NCI-H2107 (cell line): ENCODE measurements around the gene PPY.
"Not testable (repeated sequence)": the region's sequence is repeated elsewhere in the genome, so short reads cannot be mapped to it uniquely, and the experiment has no call there.

Experiments
- DNase-seq: peaks from one replicate; lab custom pipeline; 2025; lab: John Stamatoyannopoulos, UW

PPY gene, protein sequence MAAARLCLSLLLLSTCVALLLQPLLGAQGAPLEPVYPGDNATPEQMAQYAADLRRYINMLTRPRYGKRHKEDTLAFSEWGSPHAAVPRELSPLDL

DNA sequence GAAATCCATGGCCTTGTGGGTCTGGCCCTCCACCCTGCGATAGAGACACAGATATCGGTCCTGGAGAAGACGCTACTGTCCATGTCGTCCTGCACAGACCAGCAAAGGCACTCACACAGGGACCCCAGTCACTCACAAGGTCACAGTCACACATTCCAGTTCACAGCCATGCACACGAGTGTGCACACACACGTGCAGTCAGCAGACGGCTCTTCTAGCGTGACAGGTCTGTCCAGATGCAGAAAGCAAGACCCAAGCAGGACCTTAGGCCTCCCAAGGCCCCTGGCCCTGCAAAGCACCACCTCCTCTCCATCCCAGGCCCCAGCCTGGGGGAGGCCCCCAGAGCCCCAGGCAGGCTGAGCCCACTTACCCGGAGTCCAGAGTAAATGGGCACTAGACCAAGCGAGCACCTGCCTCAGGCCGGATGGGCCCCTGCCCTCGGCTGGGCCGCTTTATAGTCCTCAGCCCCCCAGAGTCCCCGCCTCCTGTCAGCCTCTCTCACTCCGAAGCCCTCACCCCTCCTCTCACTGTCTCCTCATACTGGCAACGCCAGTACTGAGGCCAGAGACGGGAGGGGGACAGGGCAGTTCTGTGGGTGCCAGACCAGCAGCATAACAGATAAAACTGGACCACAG lies at the start of gene PPY:
Gene PPY, minus strand, starts transcription at position 426 of the 635 bp plus-strand sequence. CDS start 822 bp downstream, outside the sequence.
- DNase-seq = no peak

DNA sequence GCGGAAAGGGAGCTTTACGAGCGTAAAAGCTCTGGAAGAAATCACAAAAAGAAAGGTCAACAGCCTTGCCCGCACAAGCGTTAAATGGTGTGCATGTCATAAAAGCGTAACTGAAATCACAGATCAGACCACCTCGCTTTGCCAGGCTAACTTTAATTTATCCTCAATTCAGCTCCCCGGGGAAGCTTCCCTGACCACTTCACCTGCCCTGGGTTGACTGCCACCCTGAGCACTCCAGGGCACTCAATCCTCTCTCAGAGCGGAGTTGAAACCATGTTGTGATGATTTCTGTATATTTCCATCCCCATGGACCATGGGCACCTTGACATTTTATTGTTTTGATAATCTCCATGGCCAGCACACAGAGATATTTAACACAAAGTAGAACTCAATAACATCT lies 46.0 kb upstream of the PPY start:
- DNase-seq = no peak

DNA sequence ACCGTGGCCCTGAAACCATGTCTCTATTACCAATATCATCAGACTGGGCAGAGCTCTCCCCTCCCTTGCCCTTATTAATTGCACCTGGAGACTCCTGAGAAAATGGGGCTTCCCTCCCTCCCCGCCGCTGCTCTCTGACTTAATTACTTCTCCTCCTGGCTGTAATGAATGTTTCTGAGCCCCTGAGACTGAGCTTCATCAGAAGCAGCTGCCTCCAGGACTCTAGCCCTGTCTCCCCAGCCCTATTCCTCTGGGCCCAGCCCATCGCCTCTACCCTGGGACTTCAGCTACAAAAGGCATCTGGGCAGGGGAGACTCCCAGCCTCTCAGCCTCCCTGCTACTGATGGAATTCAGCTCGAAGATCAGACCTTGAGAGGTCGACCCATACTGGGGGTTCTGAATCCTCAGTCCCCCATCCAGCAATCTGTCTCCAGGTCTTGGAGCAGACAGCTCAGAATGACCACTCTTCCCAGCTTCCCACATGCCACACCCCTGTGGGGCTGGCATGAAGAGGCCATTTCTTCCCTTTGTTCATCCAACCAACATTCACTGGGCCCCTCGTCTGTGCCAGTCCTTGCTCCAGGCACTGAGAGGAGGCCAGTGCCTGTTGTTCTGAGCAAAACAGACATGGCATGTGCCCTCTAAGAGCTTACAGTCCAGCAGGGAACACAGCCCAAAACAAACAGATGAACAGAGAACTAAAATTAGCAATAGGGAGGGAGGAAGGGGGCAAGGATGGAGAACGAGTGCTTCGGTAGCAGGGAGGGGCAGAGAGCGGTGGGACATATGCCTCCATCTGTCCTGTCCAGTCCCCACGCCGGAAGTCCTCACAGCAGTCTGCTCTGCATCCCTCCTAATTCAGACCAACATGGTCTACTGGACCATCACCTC lies 45.1 kb upstream of the PPY start:
- no peak for DNase-seq

DNA sequence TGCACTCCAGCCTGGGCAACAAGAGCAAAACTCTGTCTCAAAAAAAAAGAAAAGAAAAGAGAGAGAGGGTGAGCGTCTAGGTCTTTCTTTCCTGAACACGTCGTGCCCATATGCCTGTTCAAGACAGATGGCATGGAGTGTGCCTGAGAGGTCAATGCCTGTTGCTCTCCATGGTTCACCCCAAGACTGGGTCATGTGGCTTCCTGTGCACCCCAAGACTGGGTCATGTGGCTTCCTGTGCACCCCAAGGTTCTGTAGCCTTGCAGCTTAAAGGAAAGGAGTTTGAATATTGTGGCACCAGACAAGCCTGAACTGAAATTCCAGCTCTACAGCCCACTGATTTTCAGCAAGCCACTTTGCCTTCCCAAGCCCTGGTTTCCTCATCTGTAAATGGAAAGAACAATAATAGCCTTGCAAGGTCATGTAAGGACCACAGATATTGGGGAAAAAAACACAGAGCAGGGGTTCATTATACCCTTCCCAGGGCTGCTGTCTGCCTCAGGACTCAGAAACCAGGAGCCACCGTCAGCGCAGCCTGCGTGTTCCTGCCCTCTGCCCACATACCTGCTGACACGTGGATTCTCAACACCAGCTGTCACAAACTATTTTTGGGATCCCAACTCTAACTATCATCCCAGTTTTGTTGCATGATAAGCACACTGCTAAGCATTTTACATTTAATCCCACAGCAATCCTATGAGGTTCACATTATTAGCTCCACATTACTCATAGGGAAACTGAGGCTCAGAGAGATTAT lies 44.1 kb upstream of the PPY start:
- no peak for DNase-seq

DNA sequence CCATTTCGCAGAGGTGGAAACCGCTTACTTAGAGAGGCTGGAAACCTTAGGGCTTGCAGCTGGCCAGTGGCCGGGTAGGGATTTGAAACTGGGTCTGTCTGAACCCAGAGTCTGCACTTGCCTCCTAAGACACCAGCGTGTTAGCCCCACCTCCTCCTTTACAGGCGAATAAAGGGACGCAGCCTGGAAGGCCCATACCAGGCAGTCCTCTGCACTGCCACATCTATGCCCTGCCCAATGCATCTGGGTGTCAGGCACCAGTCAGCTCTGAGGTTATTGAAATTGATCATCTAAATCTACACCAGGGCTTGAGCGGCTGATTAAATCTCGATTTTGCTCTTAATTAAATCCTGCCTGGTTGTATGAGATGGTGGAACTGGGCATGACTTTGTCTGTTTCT lies 42.2 kb upstream of the PPY start:
- DNase-seq = no peak

DNA sequence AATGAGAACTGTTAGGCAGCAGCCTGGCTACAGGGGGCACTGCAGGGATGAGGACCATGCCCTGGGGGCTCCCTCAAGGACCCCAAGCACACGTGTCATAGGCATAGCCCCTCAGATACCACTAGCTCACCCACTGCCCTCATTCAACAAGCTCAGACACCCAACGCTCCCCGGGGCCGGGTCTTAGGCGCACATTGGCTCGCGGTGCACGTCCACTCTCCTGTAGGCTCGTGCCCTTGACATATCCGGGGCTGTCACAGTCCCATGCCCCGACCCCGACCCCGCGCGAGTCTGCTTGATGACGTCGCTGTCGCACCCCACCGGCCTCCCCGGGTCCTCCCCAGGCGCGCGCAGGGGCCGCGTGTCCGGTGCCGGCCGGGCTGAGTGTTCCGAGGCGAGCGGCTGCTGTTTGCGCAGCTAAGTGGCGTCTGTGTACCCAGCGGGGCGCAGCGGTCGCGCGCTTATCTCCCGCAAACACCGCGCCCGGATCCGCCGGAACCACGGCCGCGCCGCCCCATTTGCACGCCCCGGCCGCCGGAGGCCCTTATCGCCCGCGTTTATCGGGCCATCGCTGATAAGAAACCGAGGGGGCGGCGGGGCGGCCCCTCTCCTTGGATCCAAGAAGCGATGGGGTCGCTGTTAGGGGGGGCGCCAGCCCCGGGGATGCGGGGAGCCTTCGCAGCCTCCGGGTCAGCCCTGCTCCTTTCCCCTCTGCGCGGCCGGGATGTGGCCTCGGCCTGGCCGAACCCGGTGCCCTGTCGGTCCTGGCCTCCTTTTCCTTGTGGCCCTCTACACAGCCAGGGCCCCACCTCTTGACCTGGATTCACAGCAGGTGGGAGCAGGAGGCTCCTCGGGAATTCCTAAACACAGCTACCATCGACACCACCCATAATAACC lies 41.5 kb upstream of the PPY start:
- no peak for DNase-seq

DNA sequence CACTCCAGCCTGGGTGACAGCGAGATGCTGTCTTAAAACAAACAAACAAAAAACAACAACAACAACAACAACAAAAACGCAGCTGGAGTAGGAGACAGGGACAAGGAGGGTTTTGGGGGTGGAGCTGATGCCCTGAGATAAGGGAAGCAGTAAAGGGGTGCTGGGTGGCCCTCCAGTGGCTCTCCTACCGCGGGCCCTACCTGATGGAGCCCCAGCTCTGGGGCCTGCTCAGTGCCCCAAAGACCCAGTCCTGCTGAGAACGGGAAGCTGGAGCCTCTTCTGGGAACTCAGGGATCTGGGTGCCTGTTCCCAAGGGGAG lies 40.9 kb upstream of the PPY start:
- DNase-seq = no peak

DNA sequence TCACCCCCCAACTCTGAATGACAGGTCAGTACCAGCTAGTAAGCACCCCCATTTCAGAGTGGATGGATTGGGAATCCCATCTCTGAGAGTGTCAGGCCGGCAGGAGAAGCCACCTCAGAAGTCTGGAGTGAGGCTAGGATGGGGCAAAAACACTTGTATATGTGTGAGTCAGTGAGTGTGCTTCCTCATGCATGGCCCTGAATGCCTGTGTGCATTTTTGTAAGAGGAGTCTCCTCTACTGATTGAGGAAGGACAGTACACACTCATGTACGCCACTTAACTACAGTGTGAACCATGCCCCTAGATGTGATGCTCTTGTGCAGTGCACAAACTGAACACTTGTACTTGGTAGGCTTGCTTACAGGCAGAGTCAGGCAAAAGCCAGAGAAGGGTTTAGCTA lies 39.9 kb upstream of the PPY start:
- no peak for DNase-seq

DNA sequence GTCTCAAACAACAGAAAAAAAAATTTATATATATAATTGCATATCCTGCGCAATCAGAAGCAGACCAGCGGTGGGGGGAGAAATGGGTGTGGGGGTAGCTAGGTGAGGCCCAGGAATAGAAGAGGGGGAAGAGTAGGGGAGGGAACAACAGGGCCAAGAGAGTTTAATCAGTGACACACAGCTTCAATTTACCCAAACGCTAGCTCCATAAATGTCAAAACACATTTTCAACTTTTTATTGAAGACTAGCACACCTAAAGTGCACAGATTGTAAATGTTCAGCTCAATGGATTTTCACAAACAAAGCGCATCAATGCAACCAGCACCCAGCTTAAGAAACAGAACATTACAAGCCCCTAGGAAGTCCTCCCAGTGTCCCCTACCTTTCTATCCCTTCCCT lies 37.4 kb upstream of the PPY start:
- no peak for DNase-seq

DNA sequence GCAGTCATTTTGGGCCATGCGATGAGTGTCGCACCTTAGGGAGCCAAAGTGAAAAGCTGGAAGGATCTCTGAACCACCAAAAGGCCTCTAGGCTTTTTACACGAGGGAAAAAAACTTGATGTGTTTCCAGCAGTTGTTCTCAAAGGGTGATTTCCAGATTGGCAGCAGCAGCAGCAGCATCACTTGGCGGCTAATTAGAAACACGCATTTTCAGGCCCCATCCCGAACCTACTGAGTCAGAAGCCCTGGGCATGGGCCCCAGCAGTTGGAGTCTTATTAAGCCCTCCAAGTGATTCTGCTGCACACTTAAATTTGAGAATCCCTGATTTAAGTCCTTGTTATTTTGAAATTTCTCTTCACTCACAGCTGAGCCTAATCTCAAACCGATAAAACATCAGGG lies 36.7 kb upstream of the PPY start:
- DNase-seq = no peak

DNA sequence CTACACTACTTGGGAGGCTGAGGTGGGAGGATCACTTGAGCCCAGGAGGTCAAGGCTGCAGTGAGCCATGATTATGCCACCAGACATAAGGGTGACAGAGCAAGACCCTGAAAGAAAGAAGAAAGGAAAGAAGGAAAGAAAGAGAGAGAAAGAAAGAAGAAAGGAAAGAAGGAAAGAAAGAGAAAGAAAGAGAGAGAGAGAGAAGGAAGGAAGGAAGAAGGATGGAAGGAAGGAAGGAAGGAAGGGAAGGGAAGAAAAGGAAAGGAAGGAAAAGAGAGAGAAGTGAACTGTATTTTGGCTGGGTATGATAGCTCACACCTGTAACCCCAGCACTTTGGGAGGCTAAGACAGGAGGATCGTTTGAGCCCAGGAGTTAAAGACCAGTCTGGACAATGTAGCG lies 35.8 kb upstream of the PPY start:
- DNase-seq = no peak

DNA sequence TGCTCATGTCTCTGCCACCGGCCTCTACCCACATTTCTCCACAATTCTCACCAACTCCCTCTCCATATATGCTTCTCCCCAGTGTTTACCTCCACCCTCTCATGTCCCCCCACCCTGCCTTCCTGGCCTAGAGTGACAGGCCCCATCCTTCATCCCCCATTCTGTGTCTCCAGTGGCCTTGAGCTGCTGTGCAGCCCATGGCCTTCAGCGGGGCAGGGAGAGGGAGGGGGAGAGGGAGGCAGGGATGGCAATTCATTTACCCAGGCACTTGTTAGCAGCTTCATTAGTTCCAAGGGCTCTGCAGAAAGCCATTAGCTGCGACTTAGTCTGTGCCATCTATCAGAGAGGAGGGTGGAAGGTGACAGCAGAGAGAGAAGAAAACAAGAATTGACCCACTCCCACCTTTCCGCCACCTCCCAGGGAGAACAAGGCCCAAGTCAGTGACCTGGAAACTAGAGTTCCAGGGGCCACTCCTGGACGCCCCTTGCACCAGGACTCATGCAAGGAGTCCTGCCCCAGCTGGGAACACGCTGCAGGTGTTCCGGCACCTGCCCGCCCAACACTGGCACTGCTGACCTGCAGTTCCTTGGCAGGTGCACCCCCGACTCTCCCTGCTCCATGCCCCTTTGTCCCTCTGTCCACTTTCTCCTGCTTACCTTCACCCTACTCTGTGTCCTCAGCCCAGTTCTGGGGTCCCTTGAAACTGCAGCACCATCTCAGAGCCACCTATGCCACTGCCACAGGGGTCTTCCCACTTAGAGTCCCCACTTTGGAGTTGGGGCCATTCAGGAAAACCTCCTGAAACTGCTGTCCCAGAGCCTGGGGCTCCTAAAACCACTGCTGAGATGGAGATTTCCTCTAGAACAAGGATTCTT lies 34.9 kb upstream of the PPY start:
- no peak for DNase-seq

DNA sequence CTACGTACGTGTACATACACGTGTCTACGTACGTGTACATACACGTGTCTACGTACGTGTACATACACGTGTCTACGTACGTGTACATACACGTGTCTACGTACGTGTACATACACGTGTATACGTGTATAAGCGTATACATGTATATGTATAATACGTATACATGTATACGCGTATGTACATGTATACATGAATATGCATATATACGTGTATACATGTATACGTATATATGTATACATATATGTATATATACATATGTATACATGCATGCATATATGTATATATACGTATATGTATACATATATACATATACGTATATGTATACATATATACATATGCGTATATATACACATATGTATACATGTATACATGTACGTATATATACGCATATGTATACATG lies 33.6 kb upstream of the PPY start:
- DNase-seq = no peak

DNA sequence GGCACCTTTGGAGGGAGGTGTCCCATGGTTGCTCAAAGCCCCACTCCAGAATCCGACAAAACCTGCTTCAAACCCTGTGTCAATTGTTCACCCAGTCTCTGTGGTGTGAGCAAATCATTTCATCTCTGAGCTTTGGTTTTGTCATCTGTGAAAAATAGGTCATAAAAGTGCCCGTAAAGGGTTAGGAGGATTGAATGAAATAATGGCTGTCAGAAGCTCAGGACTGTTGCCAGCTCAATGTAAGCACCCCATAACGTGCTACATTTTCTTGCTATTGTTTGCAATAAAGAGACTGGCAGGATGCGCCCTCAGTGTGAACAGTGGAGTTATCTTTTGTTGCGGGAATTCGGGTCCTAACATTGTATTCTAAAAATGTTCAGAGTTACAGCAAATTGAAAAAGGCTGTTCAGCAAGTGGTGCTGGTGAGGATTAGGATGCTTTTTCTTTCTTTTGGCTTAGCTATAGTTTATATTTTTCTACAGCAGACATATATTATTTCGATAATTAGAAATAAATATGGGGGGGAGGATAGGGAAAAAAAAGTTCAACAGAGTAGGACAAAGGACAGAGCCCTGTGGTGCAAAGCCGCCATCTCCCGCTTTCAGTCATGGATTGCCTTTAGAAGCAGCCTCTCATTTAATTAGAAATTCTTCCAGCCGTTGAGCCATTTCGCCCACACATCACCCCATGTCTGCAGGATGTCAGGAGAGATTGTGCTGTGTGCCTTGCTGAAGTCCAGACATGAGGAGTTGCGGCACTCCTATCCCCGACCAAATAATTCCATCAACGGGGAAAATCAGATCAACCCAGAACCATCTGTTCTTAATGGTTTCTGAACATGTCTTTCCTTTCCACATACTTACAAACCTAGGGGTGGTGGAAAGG lies 32.3 kb upstream of the PPY start:
- DNase-seq = no peak

DNA sequence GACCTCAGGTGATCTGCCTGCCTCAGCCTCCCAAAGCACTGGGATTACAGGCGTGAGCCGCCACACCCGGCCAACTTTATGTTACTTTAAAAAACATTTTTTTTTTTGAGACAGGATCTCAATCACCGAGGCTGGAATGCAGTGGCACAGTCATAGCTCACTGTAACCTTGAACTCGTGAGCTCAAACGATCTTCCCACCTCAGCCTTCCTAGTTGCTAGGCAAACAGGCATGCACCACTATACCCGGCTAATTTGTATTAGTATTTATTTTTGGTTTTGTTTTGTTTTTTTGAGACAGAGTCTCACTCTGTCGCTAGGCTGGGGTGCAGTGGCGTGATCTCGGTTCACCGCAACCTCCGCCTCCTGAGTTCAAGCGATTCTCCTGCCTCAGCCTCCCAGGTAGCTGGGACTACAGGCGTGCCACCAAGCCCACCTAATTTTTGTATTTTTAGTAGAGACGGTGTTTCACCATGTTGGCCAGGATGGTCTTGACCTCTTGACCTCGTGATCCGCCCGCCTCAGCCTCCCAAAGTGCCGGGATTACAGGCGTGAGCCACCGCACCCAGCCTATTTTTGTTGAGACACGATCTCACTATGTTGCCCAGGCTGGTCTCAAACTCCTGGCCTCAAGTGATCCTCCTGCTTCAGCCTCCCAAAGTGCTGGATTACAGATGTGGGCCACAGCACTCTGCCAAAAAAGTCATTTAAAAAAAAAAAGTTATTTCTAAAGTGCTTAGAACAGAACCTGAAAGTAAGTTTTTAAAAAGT lies 30.4 kb upstream of the PPY start:
- not testable (repeated sequence) for DNase-seq

DNA sequence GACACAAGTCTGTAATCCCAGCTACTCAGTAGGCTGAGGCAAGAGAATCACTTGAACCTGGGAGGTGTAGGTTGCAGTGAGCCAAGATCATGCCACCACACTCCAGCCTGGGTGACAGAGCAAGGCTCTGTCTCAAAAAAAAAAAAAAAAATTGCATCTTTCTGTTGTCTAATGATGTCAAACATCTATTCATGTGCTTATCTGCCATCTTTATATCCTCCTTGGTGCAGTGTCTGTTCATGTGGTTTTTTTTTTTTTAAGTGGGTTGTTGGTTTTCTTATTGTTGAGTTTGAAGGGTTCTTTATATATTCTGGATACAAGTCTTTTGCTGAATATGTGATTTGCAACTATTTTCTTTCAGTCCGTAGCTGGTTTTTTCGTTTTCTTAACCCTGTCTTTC lies 29.2 kb upstream of the PPY start:
- not testable (repeated sequence) for DNase-seq

DNA sequence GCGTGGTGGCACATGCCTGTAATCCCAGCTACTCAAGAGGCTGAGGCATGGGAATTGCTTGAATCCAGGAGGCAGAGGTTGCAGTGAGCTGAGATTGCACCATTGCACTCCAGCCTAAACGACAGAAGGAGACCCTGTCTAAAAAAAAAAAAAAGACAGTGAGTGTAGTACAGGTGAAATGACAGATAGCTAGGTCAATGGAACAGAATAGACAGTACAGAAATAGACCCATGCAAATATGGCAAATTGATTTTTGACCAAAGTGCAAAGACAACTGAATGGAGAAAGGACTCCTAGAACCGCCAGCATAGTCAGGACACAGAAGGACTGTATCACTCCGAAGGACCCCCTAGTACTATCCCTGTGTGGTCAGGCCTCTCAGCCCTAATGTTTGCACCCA lies 28.1 kb upstream of the PPY start:
- DNase-seq = no peak

DNA sequence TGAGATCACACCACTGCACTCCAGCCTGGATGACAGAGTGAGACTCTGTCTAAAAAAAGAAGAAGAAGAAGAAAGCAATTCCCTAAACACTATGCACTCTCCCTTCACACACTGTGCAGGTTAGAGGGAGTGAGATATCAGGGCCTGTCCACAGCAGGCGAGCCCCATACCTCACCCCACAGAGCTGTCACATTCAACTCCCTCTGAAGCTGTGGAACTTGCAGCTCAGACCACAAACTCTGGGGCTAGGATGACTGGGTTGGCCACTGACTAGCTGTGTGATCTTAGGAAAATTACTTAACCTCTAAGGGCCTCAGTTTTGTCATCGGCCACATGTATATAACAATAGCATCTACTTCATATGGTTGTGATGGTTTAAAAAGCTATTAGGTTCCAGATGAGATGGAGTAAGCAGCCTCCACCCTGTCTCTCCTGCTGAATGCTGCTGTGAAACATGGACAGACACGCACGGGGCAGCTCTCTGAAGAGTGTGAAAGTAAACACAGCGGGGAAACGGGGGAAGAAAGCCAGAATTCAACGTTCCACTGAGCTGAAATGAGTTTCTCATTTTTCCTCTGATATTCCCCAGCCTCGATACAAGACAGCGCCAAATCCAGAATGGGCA lies 25.1 kb upstream of the PPY start:
- no peak for DNase-seq

DNA sequence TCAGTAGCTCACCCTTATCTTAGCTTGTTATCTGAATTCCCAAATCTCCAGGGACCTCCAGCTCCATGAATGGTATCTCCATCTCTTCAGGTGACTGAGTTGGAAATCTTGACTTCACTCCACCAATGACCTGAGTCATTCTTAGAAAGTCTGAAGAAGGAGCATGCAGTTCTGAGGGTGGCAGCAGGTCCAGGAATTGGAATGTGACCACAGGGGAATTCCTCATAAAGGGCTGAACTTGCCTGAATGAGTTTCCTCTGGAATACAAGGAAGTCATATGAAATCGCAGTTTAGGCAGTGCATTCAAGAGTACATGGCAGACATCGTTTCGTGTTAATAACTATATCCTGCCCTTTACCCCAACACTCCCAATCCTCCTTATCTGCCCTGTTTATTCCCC lies 24.0 kb upstream of the PPY start:
- no peak for DNase-seq
